Mesothelial cell of epicardium (in vitro differentiated cells): ENCODE measurements around the gene GGTLC1. TPM values are rescaled to one million over a fixed set of nuclear protein-coding genes. Genes with fewer than 3 reads are reported as not detected.

Source experiments
- DNase-seq, 2 experiments: peaks; one replicate each; pipeline ENCODE4 v3.0.0; 2021; ENCODE audit warnings: low spot score in 2 of 2; ENCODE audit not compliant: unreplicated experiment in 2 of 2
- H3K27ac Mint-ChIP-seq: 2 replicates; pipeline ENCODE4 v1.8.0; 2021; ENCODE audit warnings: mixed read lengths
- H3K27me3 Mint-ChIP-seq: 2 replicates; pipeline ENCODE4 v1.8.0; 2021; ENCODE audit warnings: low read depth, mixed read lengths
- H3K36me3 Mint-ChIP-seq: 2 replicates; pipeline ENCODE4 v1.8.0; 2021; ENCODE audit warnings: mixed read lengths
- H3K4me1 Mint-ChIP-seq: 2 replicates; pipeline ENCODE4 v1.8.0; 2021; ENCODE audit warnings: mixed read lengths
- H3K4me3 Mint-ChIP-seq: 2 replicates; pipeline ENCODE4 v1.8.0; 2021; ENCODE audit warnings: mild to moderate bottlenecking, moderate library complexity, mixed read lengths
- H3K9me3 Mint-ChIP-seq: 2 replicates; pipeline ENCODE4 v1.8.0; 2021; ENCODE audit warnings: mixed read lengths
- CTCF ChIP-seq: fragments of 200-600 bp; sonication (generic); IDR thresholded peaks from one replicate; pipeline ENCODE4 v1.5.0; 2021; ENCODE audit warnings: antibody characterized with exemption; ENCODE audit not compliant: unreplicated experiment
- total RNA-seq: library from RNA; stranded (reverse); gene quantifications from 3 replicates; pipeline ENCODE4 v1.2.1, GENCODE V29; 2021

GGTLC1 gene
- total RNA-seq = not detected in 3 replicates

- Mint-ChIP-seq H3K4me3 (no peak within 1 kb of the TSS), H3K27ac (no peak within 1 kb of the TSS), H3K27me3 (no peaks in the 10 kb centered on the region), H3K4me1 (no peaks in the 10 kb centered on the region), H3K9me3 (no peaks in the 10 kb centered on the region), H3K36me3 (no peaks in the 10 kb centered on the region)
- no peak for DNase-seq
- TF ChIP-seq CTCF = no peak
These were observed at the start of gene GGTLC1 for GRCh38 chr20:23988561-23988960. GGTLC1 (minus strand) TSS chr20:23988779; CDS start chr20:23986611, 2,168 bp downstream.

GRCh38 chr20:24034820-24035219 lies 46.2 kb upstream of the GGTLC1 start:
- no peak for TF ChIP-seq CTCF
- Mint-ChIP-seq H3K4me3 (no peak overlapping the region), H3K27ac (no peak overlapping the region), H3K9me3 (no peaks in the 10 kb centered on the region), H3K4me1 (peaks cover 3% of the 10 kb centered on the region), H3K36me3 (no peaks in the 10 kb centered on the region), H3K27me3 (no peaks in the 10 kb centered on the region)
- DNase-seq = no peak

- H3K4me3 Mint-ChIP-seq = no peak overlapping the region
- no peaks in the 10 kb centered on the region for H3K9me3 Mint-ChIP-seq
- no peak overlapping the region for H3K27ac Mint-ChIP-seq
- peaks cover 3% of the 10 kb centered on the region for H3K4me1 Mint-ChIP-seq
- no peaks in the 10 kb centered on the region for H3K36me3 Mint-ChIP-seq
- no peak for TF ChIP-seq CTCF
- no peak for DNase-seq
- H3K27me3 Mint-ChIP-seq = no peaks in the 10 kb centered on the region
These were observed 45.0 kb upstream of the GGTLC1 start for GRCh38 chr20:24033565-24033964.

- Mint-ChIP-seq H3K4me3 (no peak overlapping the region), H3K36me3 (no peaks in the 10 kb centered on the region), H3K9me3 (no peaks in the 10 kb centered on the region), H3K27me3 (no peaks in the 10 kb centered on the region), H3K4me1 (peaks cover 3% of the 10 kb centered on the region), H3K27ac (no peak overlapping the region)
- TF ChIP-seq CTCF = no peak
- no peak for DNase-seq
These were observed 44.6 kb upstream of the GGTLC1 start for GRCh38 chr20:24033151-24033550.

GRCh38 chr20:24032400-24032898 lies 43.9 kb upstream of the GGTLC1 start:
- DNase-seq = no peak
- no peak overlapping the region for H3K27ac Mint-ChIP-seq
- no peak for TF ChIP-seq CTCF
- peaks cover 3% of the 10 kb centered on the region for H3K4me1 Mint-ChIP-seq
- H3K27me3 Mint-ChIP-seq = no peaks in the 10 kb centered on the region
- no peak overlapping the region for H3K4me3 Mint-ChIP-seq
- no peaks in the 10 kb centered on the region for H3K9me3 Mint-ChIP-seq
- H3K36me3 Mint-ChIP-seq = no peaks in the 10 kb centered on the region

- no peaks in the 10 kb centered on the region for H3K36me3 Mint-ChIP-seq
- H3K27me3 Mint-ChIP-seq = no peaks in the 10 kb centered on the region
- no peak overlapping the region for H3K4me3 Mint-ChIP-seq
- peaks cover 5% of the 10 kb centered on the region for H3K4me1 Mint-ChIP-seq
- no peak overlapping the region for H3K27ac Mint-ChIP-seq
- no peak for TF ChIP-seq CTCF
- H3K9me3 Mint-ChIP-seq = no peaks in the 10 kb centered on the region
- DNase-seq = no peak
These were observed 38.6 kb upstream of the GGTLC1 start for GRCh38 chr20:24027229-24027628.
